ENCODE measurements around the gene NBPF3. TPM values are rescaled to one million over a fixed set of nuclear protein-coding genes. Genes with fewer than 3 reads are reported as not detected.

NBPF3 gene
- total and polyA plus RNA-seq, 2 experiments from 2014 or later, result 3.6 to 14.3 TPM

DNA sequence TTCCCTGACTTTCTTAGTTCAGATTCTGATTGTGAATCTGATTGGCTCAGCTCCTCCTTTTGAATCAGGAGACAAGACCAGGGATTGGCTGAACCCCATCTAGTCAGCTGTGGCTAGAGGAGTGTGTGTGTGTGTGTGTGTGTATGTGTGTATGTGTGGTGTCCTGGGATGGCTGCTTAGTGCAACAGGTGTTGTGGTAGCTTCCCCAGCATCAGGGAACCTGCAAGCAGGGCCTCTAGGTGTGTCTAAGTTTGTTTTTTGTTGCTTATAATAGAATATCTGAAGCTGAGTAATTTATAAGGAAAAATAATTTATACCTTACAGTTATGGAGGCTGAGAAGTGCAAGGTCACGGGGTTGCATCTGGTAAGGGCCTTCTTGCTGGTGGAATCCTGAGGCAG, 56.1 kb downstream of the NBPF3 start:
- 83% methylated on average over 1 of the region's 1 CpG for WGBS (ENCODE audit: low lambda C conversion rate, missing lambda C conversion rate)

DNA sequence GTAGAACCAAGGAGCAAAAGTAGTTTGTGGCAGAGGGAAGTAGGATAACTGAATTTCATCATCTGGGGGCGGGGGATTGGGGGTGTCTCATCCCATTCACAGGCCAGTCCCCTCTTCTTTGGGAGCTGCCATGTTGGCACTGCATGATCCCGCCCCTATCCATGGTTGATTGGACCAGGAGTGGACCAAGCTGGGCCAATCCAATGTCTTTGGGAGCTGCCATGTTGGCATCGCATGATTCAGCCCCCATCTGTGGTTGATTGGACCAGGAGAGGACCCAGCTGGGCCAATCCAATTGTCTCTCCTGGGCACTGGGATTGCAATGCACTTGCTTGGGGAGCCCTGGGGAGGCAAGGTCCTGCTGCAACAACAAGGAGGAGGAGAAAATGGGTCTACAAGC, 56.9 kb downstream of the NBPF3 start:
- no peaks in the 10 kb centered on the region for H3K9me2 ChIP-seq (replicated peaks; ENCODE audit: insufficient read depth)
- H4K20me1 ChIP-seq (ENCODE audit: insufficient read depth, poor library complexity, severe bottlenecking), result no peaks in the 10 kb centered on the region
- TF ChIP-seq EZH2phosphoT487 (IDR thresholded peaks at IDR 0.05; ENCODE audit: low read depth, severe bottlenecking, unreplicated experiment) (no peak), EZH2 (IDR thresholded peaks at IDR 0.05; ENCODE audit: borderline replicate concordance) (no peak)
- TF ChIP-seq, protein P1, sequence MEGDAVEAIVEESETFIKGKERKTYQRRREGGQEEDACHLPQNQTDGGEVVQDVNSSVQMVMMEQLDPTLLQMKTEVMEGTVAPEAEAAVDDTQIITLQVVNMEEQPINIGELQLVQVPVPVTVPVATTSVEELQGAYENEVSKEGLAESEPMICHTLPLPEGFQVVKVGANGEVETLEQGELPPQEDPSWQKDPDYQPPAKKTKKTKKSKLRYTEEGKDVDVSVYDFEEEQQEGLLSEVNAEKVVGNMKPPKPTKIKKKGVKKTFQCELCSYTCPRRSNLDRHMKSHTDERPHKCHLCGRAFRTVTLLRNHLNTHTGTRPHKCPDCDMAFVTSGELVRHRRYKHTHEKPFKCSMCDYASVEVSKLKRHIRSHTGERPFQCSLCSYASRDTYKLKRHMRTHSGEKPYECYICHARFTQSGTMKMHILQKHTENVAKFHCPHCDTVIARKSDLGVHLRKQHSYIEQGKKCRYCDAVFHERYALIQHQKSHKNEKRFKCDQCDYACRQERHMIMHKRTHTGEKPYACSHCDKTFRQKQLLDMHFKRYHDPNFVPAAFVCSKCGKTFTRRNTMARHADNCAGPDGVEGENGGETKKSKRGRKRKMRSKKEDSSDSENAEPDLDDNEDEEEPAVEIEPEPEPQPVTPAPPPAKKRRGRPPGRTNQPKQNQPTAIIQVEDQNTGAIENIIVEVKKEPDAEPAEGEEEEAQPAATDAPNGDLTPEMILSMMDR (IDR thresholded peaks at IDR 0.05; ENCODE audit: poor library complexity), result no peak
- no peaks in the 10 kb centered on the region for H3K79me2 ChIP-seq
- WGBS (ENCODE audit: low lambda C conversion rate, missing lambda C conversion rate), result 92% methylated on average over 2 of the region's 3 CpGs
- H3K4me2 ChIP-seq, result no peak overlapping the region
- no peaks in the 10 kb centered on the region for H3K36me3 ChIP-seq (replicated peaks; ENCODE audit: insufficient read depth, low read depth)
- DNase-seq (ENCODE audit: low spot score), result no peak
- H2AFZ ChIP-seq, result no peak overlapping the region
- H3K9me3 ChIP-seq (ENCODE audit: low read depth), result no peaks in the 10 kb centered on the region
- H3K4me3 ChIP-seq, result no peak overlapping the region
- H3K27me3 ChIP-seq, result no peaks in the 10 kb centered on the region
- H3K4me1 ChIP-seq (ENCODE audit: insufficient read depth), result no peaks in the 10 kb centered on the region
- no peak overlapping the region for H3K27ac ChIP-seq

More for the DNA sequence above, 56.1 kb downstream of the NBPF3 start:
- TF ChIP-seq EZH2phosphoT487 (IDR thresholded peaks at IDR 0.05; ENCODE audit: low read depth, severe bottlenecking, unreplicated experiment) (no peak), EZH2 (IDR thresholded peaks at IDR 0.05; ENCODE audit: borderline replicate concordance) (no peak)
- TF ChIP-seq, protein P1 (IDR thresholded peaks at IDR 0.05; ENCODE audit: poor library complexity), result no peak
- H4K20me1 ChIP-seq (ENCODE audit: insufficient read depth, poor library complexity, severe bottlenecking), result no peaks in the 10 kb centered on the region
- H3K36me3 ChIP-seq (replicated peaks; ENCODE audit: insufficient read depth, low read depth), result no peaks in the 10 kb centered on the region
- no peaks in the 10 kb centered on the region for H3K9me2 ChIP-seq (replicated peaks; ENCODE audit: insufficient read depth)
- no peak overlapping the region for H3K27ac ChIP-seq
- no peaks in the 10 kb centered on the region for H3K27me3 ChIP-seq
- H3K4me1 ChIP-seq (ENCODE audit: insufficient read depth), result no peaks in the 10 kb centered on the region
- H3K4me3 ChIP-seq, result no peak overlapping the region
- H3K4me2 ChIP-seq, result no peak overlapping the region
- DNase-seq (ENCODE audit: low spot score), result no peak
- H3K9me3 ChIP-seq (ENCODE audit: low read depth), result no peaks in the 10 kb centered on the region
- no peak overlapping the region for H2AFZ ChIP-seq
- no peaks in the 10 kb centered on the region for H3K79me2 ChIP-seq

DNA sequence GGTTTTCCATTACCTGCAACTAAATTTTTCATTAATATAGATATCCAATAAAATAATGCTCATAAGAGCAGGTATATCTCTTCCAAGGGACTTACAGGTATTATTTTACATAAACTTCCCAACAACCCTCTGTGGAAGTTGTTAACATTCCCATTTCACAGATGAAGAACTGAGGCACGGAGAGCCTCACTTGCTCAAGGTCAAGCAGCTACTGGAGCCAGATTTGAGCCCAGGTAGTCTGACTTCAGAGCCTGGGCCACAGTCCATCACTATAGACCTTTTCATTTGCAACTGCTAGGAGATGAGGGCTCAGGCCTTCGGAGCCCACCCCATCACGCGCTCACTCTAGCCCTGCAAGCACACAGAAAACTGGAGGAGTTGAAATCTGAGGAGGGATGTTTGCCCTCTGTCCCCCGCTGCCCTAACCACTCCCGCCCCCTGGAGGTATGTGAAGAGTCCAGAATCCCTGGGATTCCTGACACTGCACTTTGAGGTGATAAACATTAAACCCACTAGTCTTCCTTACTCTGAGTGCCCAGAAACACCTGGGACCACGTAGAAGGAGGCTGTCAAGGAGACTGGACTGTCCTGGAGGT, 57.6 kb downstream of the NBPF3 start:
- H3K36me3 ChIP-seq (replicated peaks; ENCODE audit: insufficient read depth, low read depth), result no peaks in the 10 kb centered on the region
- H3K9me2 ChIP-seq (replicated peaks; ENCODE audit: insufficient read depth), result no peaks in the 10 kb centered on the region
- no peaks in the 10 kb centered on the region for H3K4me1 ChIP-seq (ENCODE audit: insufficient read depth)
- H3K4me3 ChIP-seq, result no peak overlapping the region
- H3K79me2 ChIP-seq, result no peaks in the 10 kb centered on the region
- no peak for DNase-seq (ENCODE audit: low spot score)
- H3K9me3 ChIP-seq (ENCODE audit: low read depth), result no peaks in the 10 kb centered on the region
- no peaks in the 10 kb centered on the region for H4K20me1 ChIP-seq (ENCODE audit: insufficient read depth, poor library complexity, severe bottlenecking)
- TF ChIP-seq, protein P1 (IDR thresholded peaks at IDR 0.05; ENCODE audit: poor library complexity), result no peak
- no peak for TF ChIP-seq EZH2phosphoT487 (IDR thresholded peaks at IDR 0.05; ENCODE audit: low read depth, severe bottlenecking, unreplicated experiment)
- TF ChIP-seq EZH2 (IDR thresholded peaks at IDR 0.05; ENCODE audit: borderline replicate concordance), result no peak
- 45% methylated on average over 7 of the region's 7 CpGs for WGBS (ENCODE audit: low lambda C conversion rate, missing lambda C conversion rate)
- H2AFZ ChIP-seq, result no peak overlapping the region
- H3K27me3 ChIP-seq, result no peaks in the 10 kb centered on the region
- no peak overlapping the region for H3K4me2 ChIP-seq
- no peak overlapping the region for H3K27ac ChIP-seq

All from hepatocyte (in vitro differentiated cells).